ENCODE measurements around the gene DAW1.

DNA sequence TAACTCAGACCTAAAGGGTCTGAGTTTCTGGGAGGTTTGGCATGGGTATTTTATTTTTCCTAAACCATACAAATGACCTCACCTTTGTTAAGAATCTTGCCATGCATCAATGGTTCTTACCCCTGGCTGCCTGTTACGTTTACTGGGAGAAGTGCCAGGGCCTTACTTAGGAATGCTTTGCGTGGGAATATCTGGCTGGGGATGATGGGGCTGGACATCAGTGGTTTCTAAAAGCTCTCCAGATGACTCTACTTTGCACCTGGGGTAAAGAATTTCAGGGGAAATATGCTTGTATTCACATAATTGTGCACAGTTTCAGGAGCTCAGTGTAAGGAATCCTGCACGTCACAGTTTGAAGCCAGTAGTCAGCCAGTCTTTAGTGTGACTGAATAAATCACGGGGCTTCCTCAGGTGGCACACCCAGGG, 18.2 kb upstream of the DAW1 start:
- TF ChIP-seq TARDBP (IDR thresholded peaks at IDR 0.05) (no peak), ARNT (IDR thresholded peaks at IDR 0.05) (no peak), FOXK2 (IDR thresholded peaks at IDR 0.05) (no peak), NFRKB (IDR thresholded peaks at IDR 0.05) (no peak), FOXA1 (IDR thresholded peaks at IDR 0.05) (no peak), SP1 (IDR thresholded peaks at IDR 0.05) (no peak), LEF1 (IDR thresholded peaks at IDR 0.05; ENCODE audit: borderline replicate concordance) (no peak), FOXM1 (IDR thresholded peaks at IDR 0.05; ENCODE audit: borderline replicate concordance) (no peak), ELF4 (IDR thresholded peaks at IDR 0.05) (no peak)

Data from HEK293T (cell line).